EL (cell line): ENCODE results near the gene DDX27.

Source experiments
- DNase-seq: peaks from one replicate; pipeline ENCODE4 v3.0.0-alpha.2; 2016

DDX27 gene

DNA sequence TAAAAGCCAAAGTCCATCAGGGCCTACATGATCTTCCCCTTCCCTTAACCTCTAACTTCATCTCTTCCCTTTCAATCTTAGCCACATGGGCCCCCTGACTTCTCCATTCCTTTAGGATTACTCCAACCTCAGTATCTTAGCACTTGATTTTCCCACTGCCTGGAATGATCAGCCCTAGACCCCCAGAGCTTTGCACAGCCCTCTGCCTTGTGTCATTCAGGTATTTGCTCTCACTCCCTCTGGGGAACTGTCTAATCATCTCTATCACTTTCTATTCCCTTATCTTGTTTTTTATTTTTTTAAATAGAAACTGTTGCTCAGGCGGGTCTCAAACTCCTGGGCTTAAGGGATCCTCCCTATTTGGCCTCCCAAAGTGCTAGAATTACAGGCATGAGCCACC, 72.0 kb downstream of the DDX27 start:
- peak; percentile 16 for DNase-seq

DNA sequence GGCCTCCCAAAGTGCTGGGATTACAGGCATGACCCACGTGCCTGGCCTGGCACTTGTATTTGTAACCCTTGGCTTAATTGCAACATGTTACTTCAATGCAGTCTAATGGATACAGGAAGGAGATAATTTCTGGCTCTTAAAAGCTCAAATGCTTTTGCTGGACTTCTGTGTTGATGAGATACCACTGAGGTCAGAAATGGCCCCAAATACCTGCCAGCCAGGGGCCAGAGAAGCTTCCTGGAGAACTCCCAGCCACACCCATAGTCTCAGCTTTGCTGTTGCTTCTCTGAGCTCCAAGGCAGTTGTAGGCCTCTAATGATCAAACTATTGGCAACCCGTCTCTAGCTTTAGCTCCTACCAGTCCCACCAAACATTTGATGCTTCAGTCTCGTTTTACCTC, 72.8 kb downstream of the DDX27 start:
- DNase-seq, result no peak

DNA sequence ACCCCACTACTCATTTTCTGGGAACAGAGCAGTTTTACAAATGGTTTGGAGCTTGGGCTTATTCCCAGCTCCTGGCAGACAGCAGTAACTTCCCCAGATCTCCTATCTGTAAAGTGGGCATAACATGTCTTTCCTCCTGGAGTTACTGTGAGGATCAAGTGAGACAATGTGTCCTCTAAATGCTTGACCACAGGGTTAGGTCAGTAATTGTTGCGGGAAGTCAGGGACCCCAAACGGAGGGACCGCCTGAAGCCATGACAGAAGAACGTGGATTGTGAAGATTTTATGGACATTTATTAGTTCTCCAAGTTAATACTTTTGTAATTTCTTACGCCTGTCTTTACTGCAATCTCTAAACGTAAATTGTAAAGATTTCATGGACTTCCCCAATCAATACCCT, 73.9 kb downstream of the DDX27 start:
- no peak for DNase-seq
